RWPE2 (cell line): ENCODE results near the gene CHMP1A.
"Not testable (repeated sequence)": the region's sequence is repeated elsewhere in the genome, so short reads cannot be mapped to it uniquely, and the experiment has no call there.

Source experiments
- ATAC-seq: fragments of 200-7000 bp; cut with Tn5 transposase; 3 replicates; pipeline ENCODE4 v1.9.1; 2021; ENCODE audit warnings: low read depth
- DNase-seq: peaks from one replicate; pipeline ENCODE4 v3.0.0-alpha.2; 2020; ENCODE audit warnings: low spot score
- H3K27ac ChIP-seq: fragments of 450-650 bp; 2 replicates; pipeline ENCODE4 v1.5.1; 2017; ENCODE audit warnings: mild to moderate bottlenecking; ENCODE audit not compliant: poor library complexity, severe bottlenecking
- H3K27me3 ChIP-seq: fragments of 250-450 bp; sonication (Bioruptor Pico); 2 replicates; pipeline ENCODE4 v1.5.1; 2021; ENCODE audit warnings: mild to moderate bottlenecking, moderate library complexity; ENCODE audit not compliant: insufficient read depth, poor library complexity, severe bottlenecking
- H3K36me3 ChIP-seq: fragments of 250-450 bp; sonication (Bioruptor Pico); 2 replicates; pipeline ENCODE4 v1.5.1; 2020; ENCODE audit warnings: low read depth, mild to moderate bottlenecking, moderate library complexity
- H3K4me1 ChIP-seq: fragments of 250-450 bp; sonication (Bioruptor Pico); 2 replicates; pipeline ENCODE4 v1.5.1; 2021; ENCODE audit warnings: mild to moderate bottlenecking, moderate library complexity; ENCODE audit not compliant: insufficient read depth, poor library complexity, severe bottlenecking
- H3K4me3 ChIP-seq: fragments of 250-450 bp; sonication (Bioruptor Pico); 2 replicates; pipeline ENCODE4 v1.5.1; 2021; ENCODE audit warnings: mild to moderate bottlenecking, moderate library complexity; ENCODE audit not compliant: severe bottlenecking
- H3K9me3 ChIP-seq: fragments of 250-450 bp; sonication (Bioruptor Pico); 2 replicates; pipeline ENCODE4 v1.5.1; 2021; ENCODE audit warnings: mild to moderate bottlenecking, moderate library complexity; ENCODE audit not compliant: severe bottlenecking
- TF ChIP-seq, protein P1 (sequence below): fragments of 450-650 bp; IDR thresholded peaks from one replicate; pipeline ENCODE4 v1.5.1; 2017; ENCODE audit warnings: mild to moderate bottlenecking, moderate library complexity; ENCODE audit not compliant: poor library complexity, severe bottlenecking

CHMP1A gene

DNA sequence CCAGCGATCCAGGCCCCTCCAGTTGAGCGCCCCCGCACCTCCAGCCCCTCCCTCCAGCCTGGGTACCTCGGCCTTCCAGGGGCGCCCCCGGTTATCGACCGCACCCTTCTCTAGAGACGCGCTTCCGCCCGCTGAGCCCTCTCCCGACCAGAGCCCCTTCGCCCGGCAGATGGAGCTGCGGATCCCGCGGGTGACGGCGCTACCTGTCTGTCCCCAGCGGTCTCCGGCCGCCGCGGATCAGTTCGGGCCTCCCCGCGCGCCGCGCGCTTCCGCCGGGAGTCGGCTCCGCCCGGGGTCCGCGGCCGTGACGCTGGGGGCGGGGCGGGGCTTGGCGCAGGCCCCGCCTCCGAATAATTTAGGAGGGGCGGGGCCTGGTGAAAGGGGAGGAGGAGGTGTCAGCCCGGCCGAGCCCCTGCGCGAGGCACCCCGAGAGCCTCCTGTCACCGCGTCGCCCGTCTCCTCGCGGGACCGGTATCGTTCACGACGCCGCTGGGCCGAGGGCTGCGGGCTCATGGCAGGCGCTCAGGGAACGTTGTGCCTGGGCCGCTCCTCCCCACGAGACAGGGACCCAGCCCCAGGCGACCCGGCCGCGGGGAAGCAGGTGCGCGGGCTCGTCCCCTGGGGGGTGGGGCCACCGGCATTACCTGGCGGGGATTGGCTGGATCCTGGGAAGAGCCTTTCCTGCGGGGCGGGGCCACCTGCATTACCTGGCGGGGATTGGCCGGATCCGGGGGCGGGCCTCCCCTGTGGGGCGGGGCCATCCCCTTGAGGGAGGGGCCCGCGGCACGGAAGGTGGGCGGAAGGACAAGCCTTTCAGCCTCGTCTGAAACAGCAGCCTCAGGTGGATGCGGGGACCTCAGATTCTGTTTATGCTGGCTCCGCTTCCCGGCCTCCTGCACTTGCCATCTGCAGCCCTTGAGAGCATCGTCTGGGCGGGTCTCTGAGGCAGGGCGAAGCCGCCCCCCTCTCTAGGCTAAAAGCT, 44.2 kb upstream of the CHMP1A start, which contains the start of gene SPATA2L:
Gene SPATA2L, minus strand, starts transcription at position 281 of the 982 bp plus-strand sequence. CDS start 473 bp downstream, outside the sequence.
- H3K9me3 ChIP-seq, result no peaks in the 10 kb centered on the region
- no peaks in the 10 kb centered on the region for H3K36me3 ChIP-seq
- peak within 1 kb of the TSS; percentile 59 for H3K4me3 ChIP-seq
- H3K27me3 ChIP-seq, result no peaks in the 10 kb centered on the region
- TF ChIP-seq, protein P1, sequence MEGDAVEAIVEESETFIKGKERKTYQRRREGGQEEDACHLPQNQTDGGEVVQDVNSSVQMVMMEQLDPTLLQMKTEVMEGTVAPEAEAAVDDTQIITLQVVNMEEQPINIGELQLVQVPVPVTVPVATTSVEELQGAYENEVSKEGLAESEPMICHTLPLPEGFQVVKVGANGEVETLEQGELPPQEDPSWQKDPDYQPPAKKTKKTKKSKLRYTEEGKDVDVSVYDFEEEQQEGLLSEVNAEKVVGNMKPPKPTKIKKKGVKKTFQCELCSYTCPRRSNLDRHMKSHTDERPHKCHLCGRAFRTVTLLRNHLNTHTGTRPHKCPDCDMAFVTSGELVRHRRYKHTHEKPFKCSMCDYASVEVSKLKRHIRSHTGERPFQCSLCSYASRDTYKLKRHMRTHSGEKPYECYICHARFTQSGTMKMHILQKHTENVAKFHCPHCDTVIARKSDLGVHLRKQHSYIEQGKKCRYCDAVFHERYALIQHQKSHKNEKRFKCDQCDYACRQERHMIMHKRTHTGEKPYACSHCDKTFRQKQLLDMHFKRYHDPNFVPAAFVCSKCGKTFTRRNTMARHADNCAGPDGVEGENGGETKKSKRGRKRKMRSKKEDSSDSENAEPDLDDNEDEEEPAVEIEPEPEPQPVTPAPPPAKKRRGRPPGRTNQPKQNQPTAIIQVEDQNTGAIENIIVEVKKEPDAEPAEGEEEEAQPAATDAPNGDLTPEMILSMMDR, result peak; percentile 34
- H3K4me1 ChIP-seq, result no peaks in the 10 kb centered on the region
- peak within 1 kb of the TSS; percentile 41 for H3K27ac ChIP-seq
- DNase-seq (peak; percentile 98), ATAC-seq (peak; percentile 64)

DNA sequence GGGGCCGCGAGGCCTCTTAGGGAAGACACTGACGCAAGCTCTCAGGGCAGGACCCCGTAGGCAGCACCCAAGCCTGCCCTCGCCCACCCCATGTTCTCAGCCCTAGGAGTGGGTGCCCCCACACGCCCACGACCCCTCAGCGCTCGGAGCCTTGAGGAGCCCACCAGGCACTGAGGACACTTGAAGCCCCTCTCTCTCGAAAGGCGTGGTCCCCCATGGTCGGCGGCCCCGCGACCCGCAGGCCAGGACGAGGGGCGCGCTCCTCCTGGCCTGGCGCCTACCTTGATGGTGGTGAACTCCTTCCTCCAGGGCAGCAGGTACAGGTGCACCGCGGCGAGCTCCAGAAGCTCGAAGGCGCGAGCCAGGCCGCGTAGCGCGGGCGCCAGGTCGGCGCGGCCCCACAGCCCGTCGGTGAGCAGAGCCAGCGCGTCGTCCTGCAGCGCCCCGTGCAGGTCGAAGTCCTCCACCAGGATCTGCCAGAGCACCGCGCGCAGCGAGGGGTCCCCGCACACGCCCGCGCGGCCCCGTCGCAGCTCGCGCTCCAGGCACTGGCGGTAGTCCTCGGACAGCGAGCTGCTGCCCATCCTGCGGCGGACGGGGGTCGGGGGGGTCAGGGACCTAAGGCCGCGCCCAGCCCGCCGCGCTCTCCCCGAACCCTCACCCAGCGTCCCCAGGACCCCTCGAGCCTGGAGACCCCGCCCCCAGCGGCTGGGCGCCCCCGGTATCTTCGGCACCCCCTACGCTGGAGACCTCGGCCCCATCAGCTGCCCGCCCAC, 43.3 kb upstream of the CHMP1A start:
- TF ChIP-seq, protein P1, result no peak
- Histone ChIP-seq H3K9me3 (no peaks in the 10 kb centered on the region), H3K4me1 (no peaks in the 10 kb centered on the region), H3K27ac (peak overlapping the region; percentile 41), H3K36me3 (no peaks in the 10 kb centered on the region), H3K4me3 (peak overlapping the region; percentile 59), H3K27me3 (no peaks in the 10 kb centered on the region)
- DNase-seq (peak; percentile 68), ATAC-seq (peak; percentile 40)

DNA sequence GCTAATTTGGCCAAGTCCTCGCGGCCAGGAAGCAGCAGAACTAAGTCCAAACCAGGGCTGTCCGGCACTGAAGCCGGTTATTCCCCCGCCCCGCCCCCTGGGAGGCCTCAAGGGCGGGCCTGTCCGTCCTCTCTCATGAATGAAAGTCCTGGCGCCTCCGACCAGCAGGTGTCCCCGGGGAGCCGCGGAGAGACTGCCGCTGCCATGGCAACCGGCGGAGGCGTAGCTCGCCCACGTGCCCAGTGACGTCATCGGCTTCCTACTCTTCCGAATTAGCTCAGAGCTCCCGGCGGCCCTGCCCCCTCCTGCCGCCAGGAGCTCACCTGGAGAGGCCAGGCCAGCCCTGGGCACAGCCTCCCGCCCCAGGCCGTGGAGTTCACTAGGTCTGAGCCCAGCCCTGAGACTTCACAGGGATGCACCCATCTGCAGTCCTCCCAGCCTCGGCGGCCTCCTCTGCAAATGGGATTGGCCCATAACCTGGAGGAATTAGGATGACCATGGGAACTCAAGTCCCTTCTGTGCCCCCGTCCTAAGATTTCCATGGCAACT, 42.7 kb upstream of the CHMP1A start:
- H3K36me3 ChIP-seq, result peaks cover 6% of the 10 kb centered on the region; the same call in 1 of the 2 replicates
- ATAC-seq, result peak; percentile 69
- H3K4me1 ChIP-seq, result no peaks in the 10 kb centered on the region
- no peaks in the 10 kb centered on the region for H3K27me3 ChIP-seq
- H3K4me3 ChIP-seq, result peak overlapping the region; percentile 59
- H3K9me3 ChIP-seq, result no peaks in the 10 kb centered on the region
- H3K27ac ChIP-seq, result peak overlapping the region; percentile 41
- DNase-seq, result peak; percentile 100
- TF ChIP-seq, protein P1, result peak; percentile 87

DNA sequence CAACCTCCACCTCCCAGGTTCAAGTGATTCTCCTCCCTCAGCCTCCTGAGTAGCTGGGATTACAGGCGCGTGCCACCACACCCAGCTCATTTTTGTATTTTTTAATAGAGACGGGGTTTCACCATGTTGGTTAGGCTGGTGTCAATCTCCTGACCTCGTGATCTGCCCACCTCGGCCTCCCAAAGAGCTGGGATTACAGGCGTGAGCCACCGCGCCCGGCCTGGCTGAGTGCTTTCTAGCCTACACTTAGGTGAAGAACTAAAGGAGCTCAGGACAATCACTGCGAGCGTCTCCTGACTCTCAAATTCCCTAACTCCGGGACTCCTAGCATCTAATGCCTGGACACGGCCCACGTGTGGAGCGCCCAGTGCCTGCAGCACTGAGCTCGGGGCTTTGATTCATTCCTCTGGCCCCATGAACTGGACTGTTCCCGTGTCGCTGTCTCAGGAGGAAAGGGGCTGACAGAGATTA, 42.2 kb upstream of the CHMP1A start:
- H3K4me1 ChIP-seq, H3K27ac ChIP-seq, H3K27me3 ChIP-seq, H3K36me3 ChIP-seq, DNase-seq, ATAC-seq, H3K9me3 ChIP-seq, H3K4me3 ChIP-seq: not testable (repeated sequence)

DNA sequence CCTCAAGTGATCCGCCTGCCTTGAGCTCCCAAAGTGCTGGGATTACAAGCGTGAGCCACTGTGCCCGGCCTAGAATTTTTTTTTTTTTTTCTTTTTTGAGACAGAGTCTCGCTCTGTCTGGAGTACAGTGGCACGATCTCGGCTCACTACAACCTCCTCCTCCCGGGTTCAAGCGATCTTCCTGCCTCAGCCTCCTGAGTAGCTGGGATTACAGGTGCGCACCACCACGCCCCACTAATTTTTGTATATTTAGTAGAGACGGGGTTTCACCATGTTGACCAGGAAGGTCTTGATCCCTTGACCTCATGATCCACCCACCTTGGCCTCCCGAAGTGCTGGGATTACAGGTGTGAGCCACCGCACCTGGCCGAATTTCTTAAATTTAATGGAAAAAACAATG, 41.2 kb upstream of the CHMP1A start:
- not testable (repeated sequence) for H3K27me3 ChIP-seq, DNase-seq, H3K9me3 ChIP-seq, H3K27ac ChIP-seq, ATAC-seq, H3K4me3 ChIP-seq, H3K4me1 ChIP-seq
- peaks cover 16% of the 10 kb centered on the region for H3K36me3 ChIP-seq
